Stimulated activated naive CD4-positive, alpha-beta T cell (primary cell): ENCODE measurements around the gene PPP1R11.

ENCODE experiments used
- DNase-seq, 6 experiments: peaks; one replicate each; lab custom pipeline; 2025; lab: John Stamatoyannopoulos, UW

PPP1R11 gene

GRCh38 chr6:30061858-30062458 lies 5.0 kb upstream of the PPP1R11 start:
- peak in 2 of 6 experiments; percentile 10 to 36 for DNase-seq

GRCh38 chr6:30062471-30063178 lies 4.4 kb upstream of the PPP1R11 start:
- DNase-seq, result no peak

- DNase-seq, result no peak
These were observed 3.7 kb upstream of the PPP1R11 start for GRCh38 chr6:30063315-30063714.

GRCh38 chr6:30066082-30066481 lies 916 bp upstream of the PPP1R11 start:
- no peak for DNase-seq

- no peak for DNase-seq
These were observed 602 bp downstream of the PPP1R11 start for GRCh38 chr6:30067460-30068139.

GRCh38 chr6:30071081-30071818 lies 4.3 kb downstream of the PPP1R11 start:
- peak in 1 of 6 experiments; percentile 14 for DNase-seq

GRCh38 chr6:30071858-30072257 lies 4.9 kb downstream of the PPP1R11 start:
- no peak for DNase-seq

GRCh38 chr6:30073489-30074235 lies 6.7 kb downstream of the PPP1R11 start:
- DNase-seq, result no peak

- no peak for DNase-seq
These were observed 7.5 kb downstream of the PPP1R11 start for GRCh38 chr6:30074331-30075093.

- DNase-seq, result peak in 4 of 6 experiments; percentile 5 to 29 (median 20)
These were observed 8.2 kb downstream of the PPP1R11 start, which contains the start of gene RNF39 for GRCh38 chr6:30075094-30075789. Gene RNF39 (minus strand): TSS chr6:30075769. CDS start chr6:30075585, 184 bp downstream.

GRCh38 chr6:30075790-30076732 lies 9.1 kb downstream of the PPP1R11 start:
- peak in 3 of 6 experiments; percentile 5 to 28 (median 19) for DNase-seq

- DNase-seq, result peak in 1 of 6 experiments; percentile 13
These were observed 10.2 kb downstream of the PPP1R11 start for GRCh38 chr6:30077218-30077617.

- DNase-seq, result no peak
These were observed 20.9 kb downstream of the PPP1R11 start for GRCh38 chr6:30087876-30088275.

GRCh38 chr6:30091577-30092381 lies 24.8 kb downstream of the PPP1R11 start:
- DNase-seq, result no peak

- DNase-seq, result no peak
These were observed 26.0 kb downstream of the PPP1R11 start for GRCh38 chr6:30092852-30093543.

- no peak for DNase-seq
These were observed 27.1 kb downstream of the PPP1R11 start for GRCh38 chr6:30093951-30094661.

GRCh38 chr6:30096829-30097228 lies 29.8 kb downstream of the PPP1R11 start:
- no peak for DNase-seq
